Upper lobe of right lung (tissue), 1 donor: Measurements from ENCODE around the gene STX10. TPM values are rescaled to one million over a fixed set of nuclear protein-coding genes. Genes with fewer than 3 reads are reported as not detected.

ENCODE experiments used
- ATAC-seq: fragments of 200-7000 bp; cut with Tn5 transposase; one replicate; pipeline ENCODE4 v1.9.1; 2020; ENCODE audit warnings: mild to moderate bottlenecking, moderate library complexity
- DNase-seq: peaks from one replicate; pipeline ENCODE4 v3.0.0-alpha.2; 2020
- H3K27ac ChIP-seq: fragments of 200-600 bp; one replicate; pipeline ENCODE4 v1.8.0; 2022
- H3K27me3 ChIP-seq: fragments of 200-600 bp; one replicate; pipeline ENCODE4 v1.8.0; 2022; ENCODE audit warnings: mild to moderate bottlenecking
- H3K36me3 ChIP-seq: fragments of 200-600 bp; one replicate; pipeline ENCODE4 v1.8.0; 2022
- H3K4me1 ChIP-seq: fragments of 200-600 bp; one replicate; pipeline ENCODE4 v1.8.0; 2022
- H3K4me3 ChIP-seq: fragments of 200-600 bp; one replicate; pipeline ENCODE4 v1.8.0; 2022; ENCODE audit warnings: mild to moderate bottlenecking
- H3K9me3 ChIP-seq: fragments of 200-600 bp; one replicate; pipeline ENCODE4 v1.8.0; 2022
- intact Hi-C: fragments of 100-400 bp; cut with DNase I; formaldehyde crosslinking; loops from one replicate; pipeline ENCODE4 v1.11.0; 2022
- total RNA-seq: library from RNA; stranded (reverse); fragmentation: NEBNext Ultra II Directional; extraction: Animal tissue kit (Norgen Biotek cat#: 25700); gene quantifications from one replicate; pipeline ENCODE4 v1.2.1, GENCODE V29; 2021
- TF ChIP-seq, protein P1 (sequence below): fragments of 200-600 bp; IDR thresholded peaks from one replicate; pipeline ENCODE4 v1.8.0; 2022; ENCODE audit warnings: antibody characterized with exemption
- donor health status: DM: no; HTN: yes; CAD: no; lungs with severe emphysema.

The STX10 gene
- total RNA-seq, 1 donor from 2014 or later: 65.4 TPM

DNA sequence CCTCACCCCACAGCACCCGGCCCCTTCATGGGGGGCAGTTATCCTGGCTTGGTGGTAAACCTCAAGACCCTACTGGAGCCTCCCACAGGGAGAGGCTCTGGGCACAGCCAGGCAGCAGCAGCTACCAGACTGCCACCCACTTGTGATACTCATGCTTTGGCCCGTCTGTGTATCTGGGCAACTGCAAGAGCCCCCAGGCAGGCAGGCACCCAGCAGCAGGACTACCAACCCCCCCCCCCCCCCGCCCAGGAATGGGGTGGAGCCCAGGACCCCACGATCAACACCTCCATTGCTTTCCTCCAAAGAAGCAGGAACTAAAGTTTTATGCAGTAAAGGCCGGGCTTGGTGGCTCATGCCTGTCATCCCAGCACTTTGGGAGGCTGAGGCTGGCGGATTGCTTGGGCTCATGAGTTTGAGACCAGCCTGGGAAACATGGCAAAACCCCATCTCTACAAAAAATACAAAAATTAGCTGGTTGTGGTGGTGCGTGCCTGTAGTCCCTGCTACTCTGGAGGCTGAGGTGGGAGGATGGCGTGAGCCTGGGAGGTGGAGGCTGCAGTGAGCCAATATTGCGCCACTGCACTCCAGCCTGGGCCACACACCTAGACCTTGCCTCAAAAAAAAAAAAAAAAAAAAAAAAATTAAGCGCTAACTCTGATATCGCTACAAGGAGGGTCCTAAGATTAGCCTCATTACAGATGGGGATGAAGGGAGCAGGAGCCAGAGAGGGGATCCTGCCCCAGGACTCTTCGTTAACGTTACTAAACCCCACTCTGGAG lies 46.4 kb downstream of the STX10 start:
- Histone ChIP-seq H3K9me3 (no peaks in the 10 kb centered on the region), H3K4me1 (peaks cover 45% of the 10 kb centered on the region), H3K27me3 (no peaks in the 10 kb centered on the region), H3K27ac (peak overlapping the region; percentile 89), H3K4me3 (peak overlapping the region; percentile 55), H3K36me3 (peaks cover 8% of the 10 kb centered on the region)
- TF ChIP-seq, protein P1, sequence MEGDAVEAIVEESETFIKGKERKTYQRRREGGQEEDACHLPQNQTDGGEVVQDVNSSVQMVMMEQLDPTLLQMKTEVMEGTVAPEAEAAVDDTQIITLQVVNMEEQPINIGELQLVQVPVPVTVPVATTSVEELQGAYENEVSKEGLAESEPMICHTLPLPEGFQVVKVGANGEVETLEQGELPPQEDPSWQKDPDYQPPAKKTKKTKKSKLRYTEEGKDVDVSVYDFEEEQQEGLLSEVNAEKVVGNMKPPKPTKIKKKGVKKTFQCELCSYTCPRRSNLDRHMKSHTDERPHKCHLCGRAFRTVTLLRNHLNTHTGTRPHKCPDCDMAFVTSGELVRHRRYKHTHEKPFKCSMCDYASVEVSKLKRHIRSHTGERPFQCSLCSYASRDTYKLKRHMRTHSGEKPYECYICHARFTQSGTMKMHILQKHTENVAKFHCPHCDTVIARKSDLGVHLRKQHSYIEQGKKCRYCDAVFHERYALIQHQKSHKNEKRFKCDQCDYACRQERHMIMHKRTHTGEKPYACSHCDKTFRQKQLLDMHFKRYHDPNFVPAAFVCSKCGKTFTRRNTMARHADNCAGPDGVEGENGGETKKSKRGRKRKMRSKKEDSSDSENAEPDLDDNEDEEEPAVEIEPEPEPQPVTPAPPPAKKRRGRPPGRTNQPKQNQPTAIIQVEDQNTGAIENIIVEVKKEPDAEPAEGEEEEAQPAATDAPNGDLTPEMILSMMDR: no peak
- intact Hi-C loops: no loop called here
- DNase-seq (no peak), ATAC-seq (no peak)

DNA sequence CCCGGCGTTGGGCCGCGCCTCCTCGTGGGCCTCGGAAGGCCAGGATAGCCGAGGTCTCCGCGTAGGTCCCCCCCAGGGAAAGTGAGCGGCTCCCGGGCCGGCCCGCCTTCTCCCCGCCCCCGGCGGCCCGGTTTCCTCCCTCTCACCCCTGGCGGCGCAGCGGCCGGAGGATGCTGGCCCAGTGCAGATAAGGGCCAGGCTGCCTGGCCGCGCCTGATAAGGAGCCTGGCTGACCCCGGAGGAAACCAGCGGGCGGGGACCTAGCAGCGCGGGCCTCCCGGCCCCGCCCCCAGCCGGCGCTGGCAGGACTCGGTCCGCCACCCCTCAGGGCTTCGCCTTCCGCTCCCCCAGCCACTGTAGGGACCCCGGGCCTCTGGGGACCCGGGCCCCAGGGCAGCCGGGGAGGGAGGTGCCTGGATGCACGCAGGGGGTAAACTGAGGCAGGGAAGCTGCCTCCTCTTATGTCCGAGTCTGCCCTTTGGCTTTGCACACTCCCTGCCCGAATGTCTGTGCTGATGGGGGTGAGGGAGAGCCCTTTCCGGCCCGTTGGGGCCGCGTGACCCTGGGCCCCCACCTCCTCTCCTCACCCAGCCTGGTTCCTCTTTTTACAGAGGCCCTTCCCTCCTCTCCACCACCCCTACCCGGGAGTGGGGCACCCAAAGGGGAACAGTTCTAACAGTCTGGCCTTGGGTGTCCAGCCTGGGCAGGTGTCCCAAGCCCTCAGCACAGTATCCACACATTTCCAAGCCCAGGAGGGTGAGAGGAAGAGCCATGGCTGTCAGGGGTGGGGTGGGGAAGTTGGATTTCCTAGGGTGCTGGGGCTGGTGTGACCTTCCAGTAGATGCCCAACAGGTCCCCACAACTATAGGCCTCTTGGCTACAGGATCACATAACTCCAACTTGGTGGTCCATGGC lies 47.3 kb downstream of the STX10 start, which contains the start of gene LYL1:
Gene LYL1, minus strand, starts transcription at position 193 of the 915 bp plus-strand sequence. CDS start 1,687 bp downstream, outside the sequence.
- DNase-seq (peak; percentile 90), ATAC-seq (peak; percentile 72)
- peaks cover 51% of the 10 kb centered on the region for H3K4me1 ChIP-seq

DNA sequence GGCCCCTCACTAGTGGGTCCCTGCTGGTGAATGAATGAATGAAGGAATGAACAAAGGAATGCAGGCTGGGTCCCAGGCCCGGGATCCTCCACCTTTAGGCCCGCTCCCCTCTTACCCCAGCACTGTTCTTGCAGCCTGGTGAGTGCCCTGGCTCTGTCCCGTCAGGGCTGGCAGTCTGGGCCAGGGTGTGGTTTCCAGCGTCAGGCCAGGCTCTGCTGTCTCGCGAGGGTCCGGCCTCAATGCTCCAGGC lies 47.8 kb downstream of the STX10 start:
- no peak for DNase-seq
- Histone ChIP-seq H3K27me3 (no peaks in the 10 kb centered on the region), H3K4me3 (peak overlapping the region; percentile 55), H3K4me1 (peaks cover 51% of the 10 kb centered on the region), H3K36me3 (peaks cover 4% of the 10 kb centered on the region), H3K9me3 (no peaks in the 10 kb centered on the region), H3K27ac (peak overlapping the region; percentile 89)
- ATAC-seq: no peak
- intact Hi-C loops: no loop called here
- TF ChIP-seq, protein P1: no peak

More for the DNA sequence above, 47.3 kb downstream of the STX10 start, which contains the start of gene LYL1:
- Histone ChIP-seq H3K27ac (peak within 1 kb of the TSS; percentile 89), H3K4me3 (peak within 1 kb of the TSS; percentile 55), H3K27me3 (no peaks in the 10 kb centered on the region), H3K9me3 (no peaks in the 10 kb centered on the region), H3K36me3 (peaks cover 8% of the 10 kb centered on the region)
- TF ChIP-seq, protein P1: no peak
- intact Hi-C loops: no loop called here

DNA sequence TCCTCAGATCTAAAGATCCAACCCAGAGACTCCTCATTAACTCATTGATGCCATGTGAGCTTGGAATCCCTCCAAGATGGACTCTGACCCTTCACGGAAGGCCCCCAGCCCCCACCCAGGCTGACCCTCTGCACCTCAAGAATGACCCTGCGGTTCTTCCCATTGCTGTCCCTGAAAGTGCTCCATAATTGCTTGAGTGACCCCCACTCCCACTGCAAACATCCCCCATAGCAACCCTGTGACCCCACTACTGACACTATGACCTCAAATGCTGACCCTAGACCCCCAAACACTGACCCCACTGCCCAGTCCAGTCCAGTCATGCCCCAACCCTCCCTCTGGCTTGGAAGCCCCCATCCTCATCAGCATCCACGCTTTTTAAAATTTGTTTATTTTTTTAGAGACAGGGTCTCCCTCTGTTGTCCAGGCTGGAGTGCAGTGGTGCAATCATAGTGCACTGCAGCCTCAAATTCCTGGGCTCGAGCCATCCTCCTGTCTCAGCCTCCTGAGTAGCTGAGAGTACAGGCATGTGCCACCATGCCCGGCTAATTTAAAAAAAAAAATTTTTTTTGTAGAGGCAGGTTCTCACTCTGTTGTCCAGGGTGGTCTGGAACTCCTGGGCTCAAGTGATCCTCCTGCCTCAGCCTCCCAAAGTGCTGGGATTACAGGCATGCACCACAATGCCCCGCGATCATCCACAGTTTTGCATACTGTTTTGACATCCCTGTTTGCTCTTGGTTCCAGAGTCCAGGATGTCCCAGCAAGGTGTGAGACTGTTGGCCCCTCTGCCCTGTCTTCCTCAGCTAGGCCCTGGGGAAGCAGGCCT lies 48.4 kb downstream of the STX10 start:
- no peak for ATAC-seq
- no peaks in the 10 kb centered on the region for H3K36me3 ChIP-seq
- H3K4me1 ChIP-seq: peaks cover 51% of the 10 kb centered on the region
- peak overlapping the region; percentile 55 for H3K4me3 ChIP-seq
- intact Hi-C loops: no loop called here
- no peaks in the 10 kb centered on the region for H3K27me3 ChIP-seq
- no peak for DNase-seq
- peak overlapping the region; percentile 89 for H3K27ac ChIP-seq
- no peaks in the 10 kb centered on the region for H3K9me3 ChIP-seq
- TF ChIP-seq, protein P1: no peak

DNA sequence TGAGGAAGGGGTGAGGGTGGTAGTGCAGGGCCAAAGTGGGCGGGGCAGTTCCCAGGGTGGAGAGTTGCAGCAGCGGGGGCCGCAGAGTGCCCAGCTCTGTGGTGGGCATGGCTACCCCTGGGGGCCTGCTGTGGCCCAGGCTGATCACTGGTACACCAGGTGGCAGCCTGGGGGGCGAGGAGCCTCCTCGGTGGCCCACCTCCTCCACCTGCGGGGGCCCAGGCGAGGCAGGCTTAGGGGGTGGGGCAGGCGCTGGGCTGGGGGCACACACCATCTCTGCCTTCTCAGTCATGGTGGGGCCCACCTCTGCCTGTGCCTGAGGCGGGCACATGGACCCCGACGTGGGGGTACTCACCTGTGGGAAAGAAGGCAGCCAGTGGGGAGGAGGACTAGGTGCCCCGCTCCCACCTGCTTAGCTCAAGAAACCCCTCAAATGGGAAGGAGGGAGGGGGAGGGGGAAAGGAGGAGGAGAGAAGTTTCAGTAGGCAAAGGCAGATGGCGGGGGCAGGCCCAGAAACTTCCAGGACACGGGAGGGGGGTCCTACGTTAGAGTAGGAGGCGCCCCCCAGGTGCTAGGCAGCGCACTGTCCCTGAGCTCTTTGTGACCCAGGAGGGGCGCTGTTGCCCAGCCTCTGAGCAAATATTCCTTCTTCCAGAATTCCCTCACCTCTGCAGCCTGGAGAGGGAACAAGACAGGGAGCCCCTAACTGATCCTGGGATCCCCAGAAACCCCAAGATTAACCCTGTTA lies 49.2 kb downstream of the STX10 start:
- H3K4me1 ChIP-seq: peaks cover 57% of the 10 kb centered on the region

More for the DNA sequence above, 49.2 kb downstream of the STX10 start:
- intact Hi-C loops: no loop called here
- peak overlapping the region; percentile 89 for H3K27ac ChIP-seq
- no peaks in the 10 kb centered on the region for H3K36me3 ChIP-seq
- peak overlapping the region; percentile 55 for H3K4me3 ChIP-seq
- DNase-seq: no peak
- H3K27me3 ChIP-seq: no peaks in the 10 kb centered on the region
- no peaks in the 10 kb centered on the region for H3K9me3 ChIP-seq
- no peak for ATAC-seq
- TF ChIP-seq, protein P1: peak; percentile 43
